ENCODE data around the gene OR8G1.

Gene OR8G1

GRCh38 chr11:124240621-124241397 lies at the start of gene OR8G1:
TSS of gene OR8G1 (plus strand) at chr11:124241095. CDS start at chr11:124249676, 8,581 bp downstream.
- Mint-ChIP-seq H3K4me1 (ENCODE audit: low read depth) (no peaks in the 10 kb centered on the region), H3K4me3 (no peak within 1 kb of the TSS), H3K9me3 (no peaks in the 10 kb centered on the region), H3K27me3 (ENCODE audit: low read depth) (peaks cover 2% of the 10 kb centered on the region), H3K36me3 (ENCODE audit: low read depth) (no peaks in the 10 kb centered on the region), H3K27ac (no peak within 1 kb of the TSS)
- no peak for DNase-seq (ENCODE audit: low spot score)

GRCh38 chr11:124193221-124194010 lies 47.5 kb upstream of the OR8G1 start:
- H3K36me3 Mint-ChIP-seq (ENCODE audit: low read depth): no peaks in the 10 kb centered on the region
- DNase-seq (ENCODE audit: low spot score): no peak
- no peaks in the 10 kb centered on the region for H3K4me1 Mint-ChIP-seq (ENCODE audit: low read depth)
- no peak overlapping the region for H3K27ac Mint-ChIP-seq
- H3K27me3 Mint-ChIP-seq (ENCODE audit: low read depth): peaks cover 11% of the 10 kb centered on the region
- H3K9me3 Mint-ChIP-seq: no peaks in the 10 kb centered on the region
- H3K4me3 Mint-ChIP-seq: no peak overlapping the region

- no peak for DNase-seq (ENCODE audit: low spot score)
- no peaks in the 10 kb centered on the region for H3K36me3 Mint-ChIP-seq (ENCODE audit: low read depth)
- H3K27me3 Mint-ChIP-seq (ENCODE audit: low read depth): peaks cover 9% of the 10 kb centered on the region
- no peak overlapping the region for H3K27ac Mint-ChIP-seq
- no peak overlapping the region for H3K4me3 Mint-ChIP-seq
- H3K4me1 Mint-ChIP-seq (ENCODE audit: low read depth): no peaks in the 10 kb centered on the region
- no peaks in the 10 kb centered on the region for H3K9me3 Mint-ChIP-seq
Observed at GRCh38 chr11:124194293-124195188, 46.4 kb upstream of the OR8G1 start.

GRCh38 chr11:124195189-124195734 lies 45.6 kb upstream of the OR8G1 start:
- Mint-ChIP-seq H3K4me1 (ENCODE audit: low read depth) (no peaks in the 10 kb centered on the region), H3K27me3 (ENCODE audit: low read depth) (peaks cover 7% of the 10 kb centered on the region), H3K36me3 (ENCODE audit: low read depth) (no peaks in the 10 kb centered on the region), H3K4me3 (no peak overlapping the region), H3K9me3 (no peaks in the 10 kb centered on the region), H3K27ac (no peak overlapping the region)
- DNase-seq (ENCODE audit: low spot score): peak; percentile 29

- H3K27me3 Mint-ChIP-seq (ENCODE audit: low read depth): peaks cover 6% of the 10 kb centered on the region
- H3K4me3 Mint-ChIP-seq: no peak overlapping the region
- H3K4me1 Mint-ChIP-seq (ENCODE audit: low read depth): no peaks in the 10 kb centered on the region
- no peak overlapping the region for H3K27ac Mint-ChIP-seq
- no peak for DNase-seq (ENCODE audit: low spot score)
- no peaks in the 10 kb centered on the region for H3K9me3 Mint-ChIP-seq
- H3K36me3 Mint-ChIP-seq (ENCODE audit: low read depth): no peaks in the 10 kb centered on the region
Observed at GRCh38 chr11:124197999-124198398, 42.9 kb upstream of the OR8G1 start.

- H3K27ac Mint-ChIP-seq: no peak overlapping the region
- H3K36me3 Mint-ChIP-seq (ENCODE audit: low read depth): no peaks in the 10 kb centered on the region
- no peaks in the 10 kb centered on the region for H3K4me1 Mint-ChIP-seq (ENCODE audit: low read depth)
- peaks cover 6% of the 10 kb centered on the region for H3K27me3 Mint-ChIP-seq (ENCODE audit: low read depth)
- no peak overlapping the region for H3K4me3 Mint-ChIP-seq
- no peak for DNase-seq (ENCODE audit: low spot score)
- no peaks in the 10 kb centered on the region for H3K9me3 Mint-ChIP-seq
Observed at GRCh38 chr11:124198897-124199296, 42.0 kb upstream of the OR8G1 start.

- Mint-ChIP-seq H3K36me3 (ENCODE audit: low read depth) (no peaks in the 10 kb centered on the region), H3K27ac (no peak overlapping the region), H3K4me3 (no peak overlapping the region), H3K4me1 (ENCODE audit: low read depth) (no peaks in the 10 kb centered on the region), H3K27me3 (ENCODE audit: low read depth) (peaks cover 6% of the 10 kb centered on the region), H3K9me3 (no peaks in the 10 kb centered on the region)
- no peak for DNase-seq (ENCODE audit: low spot score)
Observed at GRCh38 chr11:124199702-124200101, 41.2 kb upstream of the OR8G1 start.

- H3K36me3 Mint-ChIP-seq (ENCODE audit: low read depth): no peaks in the 10 kb centered on the region
- no peak for DNase-seq (ENCODE audit: low spot score)
- H3K4me3 Mint-ChIP-seq: no peak overlapping the region
- H3K27me3 Mint-ChIP-seq (ENCODE audit: low read depth): peaks cover 4% of the 10 kb centered on the region
- no peaks in the 10 kb centered on the region for H3K4me1 Mint-ChIP-seq (ENCODE audit: low read depth)
- no peaks in the 10 kb centered on the region for H3K9me3 Mint-ChIP-seq
- no peak overlapping the region for H3K27ac Mint-ChIP-seq
Observed at GRCh38 chr11:124200671-124201070, 40.2 kb upstream of the OR8G1 start.

- Mint-ChIP-seq H3K4me3 (no peak overlapping the region), H3K36me3 (ENCODE audit: low read depth) (no peaks in the 10 kb centered on the region), H3K27me3 (ENCODE audit: low read depth) (peaks cover 1% of the 10 kb centered on the region)
Observed at GRCh38 chr11:124202951-124203350, 37.9 kb upstream of the OR8G1 start.

GRCh38 chr11:124204008-124204407 lies 36.9 kb upstream of the OR8G1 start:
- peaks cover 1% of the 10 kb centered on the region for H3K27me3 Mint-ChIP-seq (ENCODE audit: low read depth)
- no peak for DNase-seq (ENCODE audit: low spot score)
- H3K4me3 Mint-ChIP-seq: no peak overlapping the region
- no peak overlapping the region for H3K27ac Mint-ChIP-seq
- no peaks in the 10 kb centered on the region for H3K9me3 Mint-ChIP-seq
- H3K36me3 Mint-ChIP-seq (ENCODE audit: low read depth): no peaks in the 10 kb centered on the region
- no peaks in the 10 kb centered on the region for H3K4me1 Mint-ChIP-seq (ENCODE audit: low read depth)

More at GRCh38 chr11:124202951-124203350, 37.9 kb upstream of the OR8G1 start:
- no peak for DNase-seq (ENCODE audit: low spot score)
- no peaks in the 10 kb centered on the region for H3K4me1 Mint-ChIP-seq (ENCODE audit: low read depth)
- H3K27ac Mint-ChIP-seq: no peak overlapping the region
- H3K9me3 Mint-ChIP-seq: no peaks in the 10 kb centered on the region

- DNase-seq (ENCODE audit: low spot score): no peak
- H3K27me3 Mint-ChIP-seq (ENCODE audit: low read depth): no peaks in the 10 kb centered on the region
- no peak overlapping the region for H3K27ac Mint-ChIP-seq
- H3K36me3 Mint-ChIP-seq (ENCODE audit: low read depth): no peaks in the 10 kb centered on the region
- no peaks in the 10 kb centered on the region for H3K9me3 Mint-ChIP-seq
- H3K4me3 Mint-ChIP-seq: no peak overlapping the region
- H3K4me1 Mint-ChIP-seq (ENCODE audit: low read depth): no peaks in the 10 kb centered on the region
Observed at GRCh38 chr11:124207102-124207792, 33.6 kb upstream of the OR8G1 start.

GRCh38 chr11:124209824-124210357 lies 31.0 kb upstream of the OR8G1 start:
- H3K27ac Mint-ChIP-seq: no peak overlapping the region
- no peak for DNase-seq (ENCODE audit: low spot score)
- no peaks in the 10 kb centered on the region for H3K9me3 Mint-ChIP-seq
- no peaks in the 10 kb centered on the region for H3K4me1 Mint-ChIP-seq (ENCODE audit: low read depth)
- H3K27me3 Mint-ChIP-seq (ENCODE audit: low read depth): peaks cover 2% of the 10 kb centered on the region
- H3K4me3 Mint-ChIP-seq: no peak overlapping the region
- no peaks in the 10 kb centered on the region for H3K36me3 Mint-ChIP-seq (ENCODE audit: low read depth)

GRCh38 chr11:124210421-124210820 lies 30.5 kb upstream of the OR8G1 start:
- DNase-seq (ENCODE audit: low spot score): no peak
- peaks cover 2% of the 10 kb centered on the region for H3K27me3 Mint-ChIP-seq (ENCODE audit: low read depth)
- H3K27ac Mint-ChIP-seq: no peak overlapping the region
- no peaks in the 10 kb centered on the region for H3K36me3 Mint-ChIP-seq (ENCODE audit: low read depth)
- H3K9me3 Mint-ChIP-seq: no peaks in the 10 kb centered on the region
- no peak overlapping the region for H3K4me3 Mint-ChIP-seq
- H3K4me1 Mint-ChIP-seq (ENCODE audit: low read depth): no peaks in the 10 kb centered on the region

All from T-helper 2 cell treated with Interferon-gamma antibody and Interleukin-4, amounts not matched to agents 5 μg/mL and 100 μg/mL, for 36 hours (primary cell).